RKO (cell line): ENCODE data around the gene YKT6.

Experiments
- DNase-seq: peaks from one replicate; pipeline ENCODE4 v3.0.0-alpha.2; 2016; ENCODE audit warnings: low spot score

YKT6 gene

GRCh38 chr7:44235582-44236332 lies 35.0 kb downstream of the YKT6 start:
- no peak for DNase-seq

- no peak for DNase-seq
These were observed 35.6 kb downstream of the YKT6 start for GRCh38 chr7:44236333-44236728.

GRCh38 chr7:44237696-44238095 lies 36.9 kb downstream of the YKT6 start:
- DNase-seq: no peak

GRCh38 chr7:44238116-44238695 lies 37.4 kb downstream of the YKT6 start:
- DNase-seq: no peak

GRCh38 chr7:44239361-44239760 lies 38.6 kb downstream of the YKT6 start:
- DNase-seq: no peak

- no peak for DNase-seq
These were observed 39.6 kb downstream of the YKT6 start for GRCh38 chr7:44240376-44240775.

- peak; percentile 87 for DNase-seq
These were observed 40.3 kb downstream of the YKT6 start for GRCh38 chr7:44240983-44241510.

GRCh38 chr7:44242091-44242490 lies 41.3 kb downstream of the YKT6 start:
- DNase-seq: no peak

GRCh38 chr7:44244282-44244681 lies 43.5 kb downstream of the YKT6 start:
- no peak for DNase-seq

- DNase-seq: no peak
These were observed 45.8 kb downstream of the YKT6 start for GRCh38 chr7:44246396-44247113.

- DNase-seq: no peak
These were observed 47.3 kb downstream of the YKT6 start for GRCh38 chr7:44247868-44248651.

- no peak for DNase-seq
These were observed 49.0 kb downstream of the YKT6 start for GRCh38 chr7:44249639-44250234.

GRCh38 chr7:44251269-44251668 lies 50.5 kb downstream of the YKT6 start:
- no peak for DNase-seq

GRCh38 chr7:44251881-44252280 lies 51.1 kb downstream of the YKT6 start:
- no peak for DNase-seq

- no peak for DNase-seq
These were observed 55.7 kb downstream of the YKT6 start for GRCh38 chr7:44256459-44256858.

GRCh38 chr7:44257213-44257612 lies 56.4 kb downstream of the YKT6 start:
- DNase-seq: no peak

GRCh38 chr7:44257618-44258422 lies 57.0 kb downstream of the YKT6 start:
- DNase-seq: peak; percentile 88

- DNase-seq: no peak
These were observed 57.6 kb downstream of the YKT6 start for GRCh38 chr7:44258423-44258760.

GRCh38 chr7:44258865-44259546 lies 58.2 kb downstream of the YKT6 start:
- no peak for DNase-seq
